Measurements from ENCODE around the gene ATP2B3.

Gene ATP2B3

DNA sequence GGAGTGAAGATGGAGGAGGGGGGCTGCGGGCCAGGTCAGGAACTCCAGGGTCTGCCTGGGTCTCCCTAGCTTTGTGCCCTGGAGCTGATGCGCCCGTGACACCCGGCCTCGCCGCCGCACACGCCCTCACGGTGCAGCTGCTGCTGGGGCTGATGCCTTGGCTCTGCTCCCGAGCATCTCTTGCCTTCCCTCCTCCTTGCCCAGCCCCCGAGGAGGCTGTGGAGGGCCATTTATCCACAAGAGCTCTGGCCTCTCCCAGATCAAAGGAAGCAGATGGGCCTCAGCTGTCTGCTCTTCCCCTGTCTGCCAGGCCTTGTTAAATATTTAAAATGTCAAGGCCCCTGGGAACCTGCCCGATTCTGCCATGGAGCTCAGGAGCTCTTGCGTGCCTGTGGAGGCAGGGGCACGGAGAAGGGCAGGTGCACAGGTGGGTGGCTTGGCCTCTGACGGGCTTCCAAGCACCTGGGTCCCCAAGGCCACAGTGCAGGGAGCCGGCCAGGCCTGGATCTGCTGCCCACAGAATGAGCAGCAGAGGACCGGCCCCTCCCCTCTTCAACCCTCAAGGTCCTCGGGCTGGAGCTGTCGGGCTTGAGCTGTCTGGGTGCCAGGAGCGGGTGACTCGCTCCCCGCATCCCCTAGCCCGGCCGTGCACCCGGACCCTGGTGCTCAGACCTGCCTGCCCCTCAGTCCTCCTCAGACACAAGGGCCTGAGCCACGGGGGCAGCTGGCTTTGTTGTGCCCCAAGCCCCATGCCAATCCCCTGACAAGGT lies 20.3 kb downstream of the ATP2B3 start:
- DNase-seq (ENCODE audit: low read depth) = no peak

DNA sequence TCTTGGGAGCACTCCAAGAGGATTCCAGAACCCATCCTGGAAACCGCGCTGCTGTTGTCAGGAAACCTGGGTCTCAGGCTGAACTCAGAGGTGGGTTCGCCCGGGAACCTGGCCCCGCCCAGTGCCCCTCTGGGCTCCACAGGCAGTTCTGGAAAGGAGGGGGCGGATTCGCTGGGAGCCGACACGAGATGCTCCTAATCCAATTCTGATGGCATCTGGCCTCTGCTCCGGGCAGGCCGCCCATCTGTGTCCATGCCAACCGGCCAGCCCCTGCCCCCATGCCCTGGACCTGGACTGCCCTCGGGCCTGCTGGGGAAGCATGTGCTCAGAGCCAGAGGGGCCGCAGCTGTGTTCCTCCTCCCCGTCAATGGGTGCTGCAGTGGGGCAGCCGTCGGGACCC lies 21.0 kb downstream of the ATP2B3 start:
- no peak for DNase-seq (ENCODE audit: low read depth)

DNA sequence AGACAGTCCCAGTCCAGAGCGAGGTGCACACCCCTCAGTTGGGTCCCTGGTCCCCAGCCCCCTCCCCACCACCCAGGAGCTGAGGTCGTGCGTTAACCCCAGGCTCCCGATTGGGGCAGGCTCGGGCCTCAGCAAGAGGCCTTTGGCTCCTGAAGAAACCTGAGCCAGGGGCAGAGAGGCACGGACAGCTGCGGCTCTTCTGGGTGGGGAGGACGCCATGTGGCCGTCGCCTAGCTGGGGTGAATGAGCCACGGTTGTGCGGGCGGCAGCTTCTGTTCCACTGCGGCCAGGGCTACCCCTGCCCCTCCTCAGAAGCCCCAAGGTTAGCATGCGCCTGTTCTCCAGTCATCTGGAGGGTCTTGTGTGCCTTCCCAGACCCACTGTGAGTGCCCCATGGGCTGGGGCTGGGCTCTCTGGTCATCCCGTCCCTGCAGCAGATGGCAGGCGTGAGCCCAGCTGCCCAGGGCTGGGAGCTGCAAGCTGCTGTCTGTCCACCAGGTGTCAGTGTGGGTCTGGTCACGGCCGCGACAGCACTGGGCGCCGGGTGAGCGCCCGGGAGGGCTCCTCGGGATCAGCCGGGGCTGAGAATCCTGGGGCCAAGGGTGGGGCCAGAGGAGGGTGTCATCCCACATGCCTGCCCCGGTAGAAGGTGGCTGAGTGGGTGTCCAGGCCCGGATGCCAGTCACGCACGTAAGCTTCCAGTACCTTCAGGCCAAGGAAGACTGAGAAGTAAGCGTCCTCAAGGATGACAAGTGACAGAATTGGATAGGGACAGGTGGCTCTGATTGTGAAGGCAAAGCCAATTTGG lies 21.9 kb downstream of the ATP2B3 start:
- DNase-seq (ENCODE audit: low read depth) = peak; percentile 24

DNA sequence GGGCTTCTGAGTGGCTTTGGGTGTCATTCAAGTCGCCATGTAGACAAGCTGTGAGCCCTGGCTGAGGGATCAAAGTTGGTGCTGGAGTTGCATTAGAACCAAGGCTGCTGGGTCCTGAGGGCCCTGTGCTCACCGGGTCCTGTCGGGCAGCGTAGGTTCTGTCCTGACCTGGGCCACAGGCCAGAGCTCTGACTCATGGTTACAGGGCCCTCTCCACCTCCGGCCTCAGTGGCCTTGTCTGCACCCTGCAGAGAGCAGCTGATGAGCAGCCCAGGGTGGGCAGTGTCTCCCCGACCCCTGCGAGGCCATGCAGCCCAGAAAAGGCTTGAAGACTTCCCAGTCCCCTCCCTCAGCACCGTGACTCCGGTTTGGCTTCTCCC lies 22.5 kb downstream of the ATP2B3 start:
- no peak for DNase-seq (ENCODE audit: low read depth)

DNA sequence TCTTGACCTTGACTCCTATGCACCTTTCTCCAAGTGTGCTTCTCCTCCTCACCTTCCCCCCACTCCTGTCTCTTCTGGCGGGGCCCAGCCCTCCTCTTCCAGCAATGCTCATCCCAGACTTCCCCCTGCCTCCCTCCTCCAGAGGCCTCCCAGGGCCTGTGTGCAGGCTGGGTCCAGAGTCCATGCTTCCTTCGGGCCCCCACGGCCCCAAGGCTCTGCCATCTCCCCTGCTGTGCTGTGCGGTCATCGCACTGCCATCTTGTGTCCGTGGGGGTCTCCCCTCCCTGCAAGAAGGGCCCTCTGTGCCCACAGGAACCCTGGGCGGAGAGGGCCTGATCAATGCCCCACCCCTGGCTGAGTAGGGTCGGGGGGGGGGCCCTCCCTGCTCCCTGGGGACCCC lies 27.3 kb downstream of the ATP2B3 start:
- no peak for DNase-seq (ENCODE audit: low read depth)

DNA sequence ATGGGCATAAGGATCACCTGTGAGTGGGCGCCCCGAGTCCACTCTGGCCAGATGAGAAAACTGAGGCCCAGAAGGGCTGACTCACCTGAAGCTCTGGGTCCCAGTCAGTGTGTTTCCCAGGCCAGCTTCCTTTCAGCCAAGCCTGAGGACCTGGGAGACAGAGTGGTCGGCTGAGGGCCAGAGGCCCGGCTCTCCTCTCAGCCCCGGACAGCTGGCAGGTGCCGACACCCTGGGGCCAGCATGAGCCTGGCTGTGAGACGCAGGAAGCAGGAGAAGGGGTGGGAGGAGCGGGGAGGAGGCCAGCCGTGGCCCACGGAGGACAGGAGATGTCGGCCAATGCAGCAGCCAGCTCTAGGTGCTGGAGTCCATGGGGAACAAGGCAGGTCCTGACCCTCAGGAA lies 28.9 kb downstream of the ATP2B3 start:
- no peak for DNase-seq (ENCODE audit: low read depth)

DNA sequence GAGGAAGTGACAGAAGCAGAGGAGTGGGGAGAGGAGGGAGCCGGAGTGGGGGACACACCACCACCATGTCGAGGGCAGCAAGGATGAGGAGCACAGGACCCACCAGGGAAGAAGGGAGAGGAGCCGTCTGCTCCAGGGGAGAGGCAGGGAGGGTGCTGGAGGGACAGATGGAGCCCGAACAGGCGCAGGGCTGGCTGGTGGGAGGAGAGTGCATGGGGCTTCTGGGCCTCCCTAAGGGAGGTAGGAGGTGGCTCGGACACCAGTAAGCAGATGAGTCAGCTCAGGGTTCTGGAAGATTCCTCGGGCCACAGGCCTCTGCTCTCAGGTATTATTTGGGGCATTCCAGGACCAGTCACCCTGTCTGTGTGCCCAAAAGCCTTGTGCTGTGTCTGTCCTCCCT lies 29.8 kb downstream of the ATP2B3 start:
- no peak for DNase-seq (ENCODE audit: low read depth)

DNA sequence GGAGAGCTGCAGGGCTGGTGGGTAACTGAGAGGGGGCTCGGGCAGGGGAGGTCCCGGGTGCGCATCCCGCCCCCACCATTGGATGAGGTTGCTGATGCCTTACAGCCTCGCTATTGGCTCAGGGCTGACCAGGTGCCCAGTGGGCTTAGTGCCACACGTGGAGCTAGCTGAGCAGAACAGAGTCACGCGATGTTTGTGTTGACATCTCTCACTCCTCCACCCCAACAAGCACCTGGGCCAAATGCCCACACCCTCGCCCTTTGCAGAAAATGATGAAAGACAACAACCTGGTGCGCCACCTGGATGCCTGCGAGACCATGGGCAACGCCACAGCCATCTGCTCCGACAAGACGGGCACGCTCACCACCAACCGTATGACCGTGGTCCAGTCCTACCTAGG lies 31.8 kb downstream of the ATP2B3 start:
- DNase-seq (ENCODE audit: low read depth) = no peak

DNA sequence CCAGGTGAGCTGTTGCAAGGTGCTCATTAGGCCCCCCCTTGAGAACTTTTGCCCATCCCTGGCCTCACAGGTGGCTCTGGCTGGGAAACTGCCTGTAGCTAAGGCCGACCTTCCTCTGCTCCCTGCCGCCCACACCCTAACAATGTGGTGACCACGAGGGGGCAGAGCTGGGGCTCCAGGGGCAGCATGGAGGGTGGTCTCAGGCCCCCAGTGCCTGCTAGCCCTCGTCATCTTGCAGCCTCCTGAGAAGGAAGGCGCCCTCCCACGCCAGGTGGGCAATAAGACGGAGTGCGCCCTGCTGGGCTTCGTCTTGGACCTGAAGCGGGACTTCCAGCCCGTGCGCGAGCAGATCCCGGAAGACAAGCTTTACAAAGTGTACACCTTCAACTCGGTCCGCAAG lies 32.4 kb downstream of the ATP2B3 start:
- DNase-seq (ENCODE audit: low read depth) = no peak

DNA sequence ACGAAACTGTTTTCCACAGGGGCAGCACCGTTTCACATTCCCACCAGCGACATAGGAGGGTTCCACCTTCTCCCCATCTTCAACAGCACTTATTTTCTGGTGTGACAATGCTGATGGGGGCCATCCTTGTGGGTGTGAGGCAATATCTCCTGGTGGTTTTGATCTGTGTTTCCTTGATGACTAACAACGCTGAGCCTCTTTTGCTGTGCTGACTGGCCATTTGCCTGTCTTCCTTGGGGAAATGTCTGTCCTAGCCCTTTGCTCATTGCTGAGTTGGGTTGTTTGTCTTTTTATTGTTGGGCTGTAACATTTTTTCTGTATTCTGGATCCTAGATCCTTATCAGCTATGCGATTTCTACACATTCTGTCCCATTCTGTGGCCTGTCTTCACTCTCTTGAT lies 33.7 kb downstream of the ATP2B3 start:
- no peak for DNase-seq (ENCODE audit: low read depth)

DNA sequence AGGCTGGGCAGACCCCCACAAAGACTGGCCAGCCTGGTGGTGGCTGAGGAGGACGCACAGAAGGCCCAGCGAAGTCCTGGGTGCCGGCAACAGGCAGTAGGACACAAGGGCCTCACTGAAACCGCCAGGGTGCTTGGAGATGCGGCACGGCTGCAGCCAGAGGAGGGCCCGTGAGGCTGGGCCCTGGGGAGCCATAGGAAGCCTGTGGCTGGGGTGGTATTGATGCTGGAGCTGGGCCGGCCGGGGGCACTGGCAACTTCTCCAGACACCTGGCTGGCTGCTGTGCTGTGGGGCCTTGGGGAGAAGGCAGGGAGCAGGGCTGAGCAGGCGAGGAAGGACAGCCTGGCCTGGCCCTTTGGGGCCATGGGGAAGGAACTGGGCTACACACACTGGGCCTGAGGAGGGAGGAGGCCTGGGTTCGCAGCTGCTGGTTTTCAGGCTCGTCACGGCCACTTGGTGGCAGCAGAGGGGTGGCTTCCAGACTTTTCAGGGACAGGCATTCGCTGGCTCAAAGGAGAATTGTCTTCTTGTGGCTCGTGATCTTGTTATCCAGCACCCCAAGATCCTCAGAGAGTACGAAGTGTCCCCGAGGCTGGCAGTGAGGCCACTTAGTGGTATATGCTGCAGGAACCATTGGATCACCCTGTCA lies 37.2 kb downstream of the ATP2B3 start:
- peak; percentile 5 for DNase-seq (ENCODE audit: low read depth)

DNA sequence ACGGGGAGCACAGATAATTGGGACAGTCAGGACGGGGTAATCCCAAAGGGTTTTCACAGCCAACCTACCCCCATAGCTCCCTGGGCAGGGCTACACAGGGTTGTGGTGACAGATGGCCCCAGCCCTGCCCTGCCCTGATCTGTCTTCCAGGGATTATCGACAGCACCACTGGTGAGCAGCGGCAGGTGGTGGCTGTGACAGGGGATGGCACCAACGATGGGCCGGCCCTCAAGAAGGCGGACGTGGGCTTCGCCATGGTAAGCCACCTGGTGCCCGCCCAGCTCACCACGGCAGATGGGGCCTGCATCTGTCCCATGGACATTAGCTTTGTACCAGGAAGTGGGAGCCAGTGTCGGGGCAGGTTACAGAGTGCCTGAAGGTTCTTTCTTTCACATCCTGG lies 39.3 kb downstream of the ATP2B3 start:
- DNase-seq (ENCODE audit: low read depth) = no peak

DNA sequence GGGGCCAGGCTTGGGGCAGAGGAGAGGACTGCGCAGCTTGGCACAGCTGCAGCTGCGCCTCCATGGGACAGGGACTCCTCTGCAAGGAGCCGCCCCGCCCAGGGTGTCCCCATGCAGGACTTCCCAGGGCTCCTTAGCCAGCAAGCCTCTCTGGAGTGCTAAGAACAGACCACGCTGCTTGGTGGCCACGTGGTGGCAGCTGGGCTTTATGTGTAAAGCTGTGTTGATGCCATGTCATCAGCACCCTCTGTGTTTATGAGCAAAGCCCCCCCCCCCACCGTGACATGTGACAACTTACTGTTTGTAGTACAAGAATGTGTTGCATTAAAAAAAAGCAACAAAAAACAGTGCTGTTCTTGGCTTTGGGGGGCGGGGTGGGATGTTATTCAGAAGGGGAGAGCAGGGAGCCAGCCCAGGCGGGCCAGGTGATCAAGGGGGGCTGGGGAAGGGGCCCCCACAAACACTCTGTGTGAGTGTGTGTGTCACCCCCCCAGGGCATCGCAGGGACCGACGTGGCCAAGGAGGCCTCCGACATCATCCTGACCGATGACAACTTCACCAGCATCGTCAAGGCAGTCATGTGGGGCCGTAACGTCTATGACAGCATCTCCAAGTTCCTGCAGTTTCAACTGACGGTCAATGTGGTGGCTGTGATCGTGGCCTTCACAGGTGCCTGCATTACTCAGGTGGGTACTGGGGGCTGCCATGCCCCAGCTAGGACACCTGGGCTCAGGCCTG lies 40.3 kb downstream of the ATP2B3 start:
- DNase-seq (ENCODE audit: low read depth) = no peak

DNA sequence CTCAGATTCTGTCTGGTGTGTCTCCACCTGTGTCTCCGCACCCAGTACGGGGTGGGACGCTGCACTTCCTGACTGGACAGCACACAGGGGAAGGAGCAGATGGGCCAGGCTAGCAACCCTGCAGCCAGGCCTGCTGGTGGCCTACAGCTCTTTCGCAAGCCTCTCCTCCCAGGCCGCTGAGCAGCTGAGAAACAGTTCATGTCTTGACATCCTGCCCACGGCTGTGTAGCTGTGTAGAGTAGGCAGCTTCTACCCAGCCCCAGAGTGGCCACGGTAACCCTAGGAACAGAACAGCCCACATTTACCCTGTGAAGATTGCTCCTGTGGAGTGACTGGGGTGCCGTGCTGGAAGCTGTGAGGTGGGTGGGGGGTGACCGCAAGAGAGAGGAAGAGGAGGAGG lies 42.6 kb downstream of the ATP2B3 start:
- DNase-seq (ENCODE audit: low read depth) = no peak

DNA sequence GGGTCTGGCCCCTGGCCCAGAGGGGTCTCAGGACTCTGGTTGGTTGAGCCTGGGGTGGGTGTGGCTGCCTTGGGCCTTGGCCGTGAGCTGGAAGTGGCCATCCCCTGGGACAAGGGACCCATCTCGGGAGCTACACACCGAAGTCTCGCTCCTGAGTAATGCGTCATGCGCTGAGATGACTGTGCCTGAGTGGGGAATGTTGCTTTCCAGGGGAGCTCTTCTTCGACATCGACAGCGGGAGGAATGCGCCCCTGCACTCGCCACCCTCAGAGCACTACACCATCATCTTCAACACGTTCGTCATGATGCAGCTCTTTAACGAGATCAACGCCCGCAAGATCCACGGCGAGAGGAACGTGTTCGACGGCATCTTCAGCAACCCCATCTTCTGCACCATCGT lies 43.0 kb downstream of the ATP2B3 start:
- no peak for DNase-seq (ENCODE audit: low read depth)

DNA sequence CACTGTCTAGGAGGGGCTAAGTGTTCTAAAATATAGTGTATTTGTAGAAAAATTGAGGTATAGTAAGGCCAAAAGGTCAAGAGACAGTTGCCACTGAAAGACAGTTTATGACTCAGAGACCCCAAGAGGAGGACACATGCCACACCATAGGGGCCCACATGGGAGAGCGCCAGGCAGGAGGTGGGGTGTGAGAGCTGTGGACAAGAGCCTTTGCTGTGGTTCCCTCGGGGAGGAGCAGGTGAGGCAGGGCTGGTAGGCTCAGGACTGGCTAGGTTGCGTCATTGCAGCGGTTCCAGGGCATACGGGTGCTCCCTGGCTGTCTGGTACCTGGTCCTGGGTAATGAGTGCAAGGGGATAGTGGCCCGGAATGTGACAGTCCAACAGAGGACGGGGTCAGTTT lies 43.9 kb downstream of the ATP2B3 start:
- DNase-seq (ENCODE audit: low read depth) = no peak

DNA sequence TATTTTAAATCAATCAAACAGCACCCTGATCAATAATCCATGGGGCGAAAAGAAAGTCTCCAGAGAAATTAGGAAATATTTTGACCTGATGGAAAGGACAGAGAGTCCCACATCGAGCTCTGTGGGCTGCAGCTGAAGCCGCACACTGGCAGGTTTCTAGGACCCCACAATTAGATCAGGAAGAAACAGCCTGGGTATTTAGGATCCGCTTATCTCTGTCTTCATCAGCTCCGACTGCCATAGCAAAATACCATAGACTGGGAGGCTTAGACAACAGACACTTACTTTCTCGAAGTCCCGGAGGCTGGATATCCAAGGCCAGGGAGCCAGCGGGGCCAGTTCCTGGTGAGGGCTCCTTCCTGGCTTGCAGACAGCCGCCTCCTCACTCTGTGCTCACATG lies 45.1 kb downstream of the ATP2B3 start:
- no peak for DNase-seq (ENCODE audit: low read depth)

DNA sequence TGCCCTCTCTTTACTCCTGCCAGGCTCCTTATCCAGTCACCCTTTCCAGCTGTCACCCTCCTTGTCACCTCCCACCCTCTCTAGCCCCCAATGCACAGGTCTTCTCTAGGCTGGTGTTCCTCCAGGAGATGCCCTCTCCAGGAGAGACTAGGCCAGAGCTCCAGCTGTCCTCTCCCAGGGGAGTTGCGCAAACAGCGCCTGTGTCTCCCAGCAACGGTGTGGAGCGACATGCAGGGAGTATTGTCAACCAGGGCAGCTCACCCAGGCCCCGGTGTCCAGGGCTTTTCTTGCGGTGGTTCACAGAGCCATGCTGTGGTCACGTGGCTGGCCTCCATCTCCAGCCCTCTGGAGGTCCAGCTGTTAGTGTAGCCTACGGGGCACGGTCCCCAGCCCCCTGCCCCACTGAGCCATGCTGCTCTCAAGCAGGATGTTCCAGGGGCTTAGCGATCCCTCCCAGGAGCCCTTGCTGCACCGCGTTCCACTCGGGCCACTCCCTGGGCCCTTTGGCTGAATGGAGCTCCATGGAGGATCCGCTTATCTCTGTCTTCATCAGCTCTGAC lies 46.7 kb downstream of the ATP2B3 start:
- DNase-seq (ENCODE audit: low read depth) = no peak

DNA sequence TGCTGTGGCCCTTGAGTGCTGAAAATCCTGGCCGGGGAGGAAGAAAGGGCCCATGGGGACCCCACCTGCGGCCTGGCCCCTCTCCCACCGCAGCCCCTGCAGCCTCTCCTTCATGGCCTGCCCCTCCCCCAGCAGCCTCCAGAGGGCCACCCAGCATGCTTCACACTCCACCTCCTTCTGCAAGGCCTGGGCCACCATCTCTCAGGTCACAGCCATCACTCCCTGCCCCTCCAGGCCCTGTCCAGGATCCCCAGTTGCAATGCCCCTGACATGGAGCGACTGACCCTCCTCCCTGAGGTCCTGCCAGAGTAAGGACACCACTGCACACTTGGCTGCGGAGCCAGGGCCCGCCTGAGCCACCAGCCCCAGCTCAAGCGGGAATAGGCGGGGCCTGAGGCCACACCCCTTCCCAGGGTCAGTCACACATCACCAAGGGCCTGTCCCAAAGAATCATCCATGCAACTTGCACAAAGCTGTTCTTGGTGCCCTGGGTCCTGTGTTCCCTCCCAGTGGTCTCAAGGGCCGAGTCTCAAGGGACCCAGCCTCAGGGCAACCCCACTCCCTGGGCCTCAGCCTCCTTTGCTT lies 48.6 kb downstream of the ATP2B3 start:
- DNase-seq (ENCODE audit: low read depth) = no peak

DNA sequence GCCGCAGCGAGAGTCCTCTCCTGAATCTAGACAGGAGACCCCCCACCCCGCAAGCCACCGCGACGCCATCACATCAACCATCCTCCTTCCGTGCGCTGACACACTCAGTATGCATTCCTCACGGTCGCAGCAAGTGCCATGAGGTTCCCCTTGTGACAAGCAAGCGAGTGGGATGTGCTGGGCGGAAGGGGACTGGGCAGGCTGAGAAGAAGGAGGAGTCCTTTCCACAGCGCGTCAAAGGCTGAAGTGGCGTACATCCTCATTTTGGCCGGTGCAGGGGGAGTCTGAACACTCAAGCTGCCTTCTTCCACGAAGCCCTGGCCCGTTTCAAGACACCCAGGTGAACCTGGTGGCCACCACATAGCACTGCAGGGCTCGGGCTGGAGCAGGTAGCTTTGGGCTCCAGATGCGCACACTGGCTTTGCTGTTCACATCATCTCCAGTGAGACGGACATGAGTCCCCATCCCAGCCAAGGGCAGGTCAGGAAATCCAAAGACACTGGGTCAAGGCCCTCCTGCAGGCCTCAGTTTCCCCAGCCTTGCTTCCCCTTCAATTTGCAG lies 51.1 kb downstream of the ATP2B3 start:
- DNase-seq (ENCODE audit: low read depth) = no peak

DNA sequence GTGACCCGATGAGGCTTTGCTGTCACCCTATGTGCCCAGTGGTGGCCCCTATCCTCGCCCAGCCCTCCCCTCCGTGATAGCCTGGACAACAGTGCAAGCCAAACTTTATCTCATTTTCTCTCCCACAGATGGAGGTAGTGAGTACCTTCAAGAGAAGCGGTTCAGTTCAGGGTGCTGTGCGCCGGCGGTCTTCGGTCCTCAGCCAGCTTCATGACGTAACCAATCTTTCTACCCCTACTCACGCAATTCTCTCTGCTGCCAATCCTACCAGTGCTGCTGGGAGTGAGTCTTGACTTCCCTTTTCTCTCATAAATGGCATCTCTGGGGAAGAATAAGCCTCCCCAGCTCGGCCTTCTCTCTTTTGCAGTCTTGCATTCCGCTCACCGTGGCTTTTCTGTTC lies 52.0 kb downstream of the ATP2B3 start:
- no peak for DNase-seq (ENCODE audit: low read depth)

DNA sequence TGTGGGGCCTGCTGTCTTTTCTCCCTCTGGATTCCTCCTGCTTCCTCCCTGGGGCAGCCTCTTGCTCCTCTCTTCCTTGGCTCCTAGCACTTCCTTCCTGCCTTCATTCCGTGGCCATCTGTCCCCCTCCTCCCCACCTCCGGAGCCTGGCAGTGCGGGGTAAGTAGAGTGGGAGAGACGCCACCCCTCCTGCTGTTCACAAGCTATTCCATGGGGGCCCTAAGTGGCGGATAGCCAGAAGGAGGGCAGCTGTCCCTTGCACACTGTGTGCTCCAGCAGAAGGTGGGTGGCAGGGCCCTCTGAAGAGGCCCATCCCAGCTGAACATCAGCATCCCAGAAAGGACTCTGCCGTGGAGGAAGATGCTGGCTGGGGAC lies 54.1 kb downstream of the ATP2B3 start:
- no peak for DNase-seq (ENCODE audit: low read depth)
